GM18909 (cell line): ENCODE measurements around the gene SOWAHA.

Experiments used
- ATAC-seq: cut with Tn5 transposase; IDR thresholded peaks from one replicate; pipeline ENCODE4 v1.9.1; 2021; ENCODE audit warnings: mild to moderate bottlenecking; ENCODE audit not compliant: unreplicated experiment, poor library complexity

Gene SOWAHA

GRCh38 chr5:132824426-132824825 lies 11.3 kb downstream of the SOWAHA start:
- ATAC-seq, result no peak

- no peak for ATAC-seq
Measured at GRCh38 chr5:132825033-132825833, 12.1 kb downstream of the SOWAHA start.

GRCh38 chr5:132825834-132826391 lies 12.8 kb downstream of the SOWAHA start:
- ATAC-seq, result no peak

- ATAC-seq, result no peak
Measured at GRCh38 chr5:132826424-132827082, 13.5 kb downstream of the SOWAHA start.

GRCh38 chr5:132827943-132828673 lies 15.0 kb downstream of the SOWAHA start:
- ATAC-seq, result no peak

- no peak for ATAC-seq
Measured at GRCh38 chr5:132828846-132829494, 15.9 kb downstream of the SOWAHA start.

- peak; percentile 82 for ATAC-seq
Measured at GRCh38 chr5:132829742-132830435, 16.8 kb downstream of the SOWAHA start.

GRCh38 chr5:132830436-132831094 lies 17.5 kb downstream of the SOWAHA start, which contains the start of gene SHROOM1:
Gene SHROOM1 (minus strand): TSS chr5:132830647. CDS start chr5:132826140, 4,507 bp downstream.
- peak; percentile 71 for ATAC-seq

- ATAC-seq, result no peak
Measured at GRCh38 chr5:132831095-132831860, 18.2 kb downstream of the SOWAHA start.

GRCh38 chr5:132832612-132833011 lies 19.5 kb downstream of the SOWAHA start:
- ATAC-seq, result no peak

GRCh38 chr5:132834057-132834456 lies 21.0 kb downstream of the SOWAHA start:
- no peak for ATAC-seq

- no peak for ATAC-seq
Measured at GRCh38 chr5:132836852-132837251, 23.8 kb downstream of the SOWAHA start.

- ATAC-seq, result no peak
Measured at GRCh38 chr5:132837868-132838267, 24.8 kb downstream of the SOWAHA start.

GRCh38 chr5:132838516-132839282 lies 25.6 kb downstream of the SOWAHA start:
- no peak for ATAC-seq

GRCh38 chr5:132839426-132840301 lies 26.6 kb downstream of the SOWAHA start:
- ATAC-seq, result no peak

- no peak for ATAC-seq
Measured at GRCh38 chr5:132840313-132840712, 27.2 kb downstream of the SOWAHA start.

- no peak for ATAC-seq
Measured at GRCh38 chr5:132840896-132841295, 27.8 kb downstream of the SOWAHA start.
